Erythroblast (primary cell): Measurements from ENCODE around the gene CLDN24.

Source experiments
- DNase-seq, 2 experiments: peaks; one replicate each; lab custom pipeline; 2025; lab: John Stamatoyannopoulos, UW
- GATA1 ChIP-seq: IDR thresholded peaks from 2 replicates; pipeline ENCODE4 v1.6.1; 2011; ENCODE audit warnings: low read depth, mild to moderate bottlenecking, control low read depth, low read length, moderate library complexity
- POLR2A ChIP-seq: IDR thresholded peaks from 2 replicates; pipeline ENCODE4 v1.6.1; 2011; ENCODE audit warnings: mild to moderate bottlenecking, low read length

CLDN24 gene

GRCh38 chr4:183322326-183322725 is at the start of gene CLDN24:
Gene CLDN24, minus strand, starts transcription at chr4:183322426. Its CDS starts 0 bp downstream, at chr4:183322426.
- no peak for DNase-seq
- TF ChIP-seq GATA1 (no peak), POLR2A (no peak)

- TF ChIP-seq POLR2A (no peak), GATA1 (no peak)
- DNase-seq: no peak
Observed at GRCh38 chr4:183370786-183371185, 48.6 kb upstream of the CLDN24 start.

- TF ChIP-seq GATA1: no peak
- TF ChIP-seq POLR2A: no peak
- no peak for DNase-seq
Observed at GRCh38 chr4:183369073-183369472, 46.8 kb upstream of the CLDN24 start.

GRCh38 chr4:183366206-183366835 is 44.1 kb upstream of the CLDN24 start:
- DNase-seq: no peak
- no peak for TF ChIP-seq GATA1
- TF ChIP-seq POLR2A: no peak

GRCh38 chr4:183364025-183364424 is 41.8 kb upstream of the CLDN24 start:
- TF ChIP-seq POLR2A: no peak
- TF ChIP-seq GATA1: no peak
- no peak for DNase-seq

GRCh38 chr4:183362916-183363542 is 40.8 kb upstream of the CLDN24 start:
- no peak for DNase-seq
- TF ChIP-seq POLR2A (no peak), GATA1 (no peak)

- DNase-seq: no peak
- TF ChIP-seq POLR2A (no peak), GATA1 (no peak)
Observed at GRCh38 chr4:183362036-183362435, 39.8 kb upstream of the CLDN24 start.

GRCh38 chr4:183360161-183360919 is 38.1 kb upstream of the CLDN24 start:
- TF ChIP-seq POLR2A (no peak), GATA1 (no peak)
- no peak for DNase-seq

- no peak for DNase-seq
- TF ChIP-seq POLR2A: no peak
- no peak for TF ChIP-seq GATA1
Observed at GRCh38 chr4:183358215-183358755, 36.1 kb upstream of the CLDN24 start.

- no peak for DNase-seq
- TF ChIP-seq GATA1: no peak
- no peak for TF ChIP-seq POLR2A
Observed at GRCh38 chr4:183356931-183357675, 34.9 kb upstream of the CLDN24 start.

GRCh38 chr4:183356173-183356830 is 34.1 kb upstream of the CLDN24 start:
- DNase-seq: no peak
- TF ChIP-seq GATA1: no peak
- TF ChIP-seq POLR2A: no peak

GRCh38 chr4:183355405-183355804 is 33.2 kb upstream of the CLDN24 start:
- TF ChIP-seq GATA1 (no peak), POLR2A (no peak)
- DNase-seq: no peak

- DNase-seq: no peak
- TF ChIP-seq POLR2A (no peak), GATA1 (no peak)
Observed at GRCh38 chr4:183354219-183354618, 32.0 kb upstream of the CLDN24 start.
